A673 (cell line): ENCODE data around the gene SLC27A1.

ENCODE experiments used
- EZH2 ChIP-seq: fragments of 200-600 bp; sonication (generic); IDR thresholded peaks from 2 replicates; pipeline ENCODE4 v1.6.1; 2017; ENCODE audit warnings: borderline replicate concordance, low read depth, mild to moderate bottlenecking, mixed read lengths, antibody characterized with exemption, low read length; ENCODE audit not compliant: poor library complexity, severe bottlenecking
- TF ChIP-seq, protein P1 (sequence below): fragments of 300-800, 200-600 bp; sonication (generic); conservative IDR thresholded peaks from 2 replicates; pipeline ENCODE4 v1.5.1; 2017; ENCODE audit warnings: low read depth, mild to moderate bottlenecking, antibody characterized with exemption, low read length, moderate library complexity, mixed read lengths

DNA sequence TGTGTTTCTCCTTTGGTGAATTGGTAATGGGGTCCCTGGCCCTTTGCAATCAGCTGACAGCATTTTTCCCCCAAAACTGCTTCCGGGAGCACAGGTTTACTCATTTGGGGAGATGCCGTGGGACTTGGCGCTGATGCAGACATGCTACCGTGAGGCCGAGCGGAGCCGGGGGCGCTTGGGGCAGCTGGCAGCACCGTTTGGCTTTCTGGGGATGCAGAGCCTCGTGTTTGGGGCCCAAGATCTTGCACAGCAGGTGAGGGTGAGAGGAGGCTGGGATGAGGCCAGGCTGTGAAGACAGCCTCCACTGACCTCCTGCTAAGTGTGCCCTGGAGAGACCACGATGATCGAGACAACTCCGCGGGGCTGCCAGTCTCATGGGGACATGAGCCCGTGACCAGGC lies 71.7 kb downstream of the SLC27A1 start:
- TF ChIP-seq EZH2, result no peak
- TF ChIP-seq, protein P1, sequence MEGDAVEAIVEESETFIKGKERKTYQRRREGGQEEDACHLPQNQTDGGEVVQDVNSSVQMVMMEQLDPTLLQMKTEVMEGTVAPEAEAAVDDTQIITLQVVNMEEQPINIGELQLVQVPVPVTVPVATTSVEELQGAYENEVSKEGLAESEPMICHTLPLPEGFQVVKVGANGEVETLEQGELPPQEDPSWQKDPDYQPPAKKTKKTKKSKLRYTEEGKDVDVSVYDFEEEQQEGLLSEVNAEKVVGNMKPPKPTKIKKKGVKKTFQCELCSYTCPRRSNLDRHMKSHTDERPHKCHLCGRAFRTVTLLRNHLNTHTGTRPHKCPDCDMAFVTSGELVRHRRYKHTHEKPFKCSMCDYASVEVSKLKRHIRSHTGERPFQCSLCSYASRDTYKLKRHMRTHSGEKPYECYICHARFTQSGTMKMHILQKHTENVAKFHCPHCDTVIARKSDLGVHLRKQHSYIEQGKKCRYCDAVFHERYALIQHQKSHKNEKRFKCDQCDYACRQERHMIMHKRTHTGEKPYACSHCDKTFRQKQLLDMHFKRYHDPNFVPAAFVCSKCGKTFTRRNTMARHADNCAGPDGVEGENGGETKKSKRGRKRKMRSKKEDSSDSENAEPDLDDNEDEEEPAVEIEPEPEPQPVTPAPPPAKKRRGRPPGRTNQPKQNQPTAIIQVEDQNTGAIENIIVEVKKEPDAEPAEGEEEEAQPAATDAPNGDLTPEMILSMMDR, result no peak
